D721Med (cell line): Measurements from ENCODE around the gene PLCL1.

Experiments
- DNase-seq: peaks from one replicate; pipeline ENCODE4 v3.0.0; 2011; ENCODE audit warnings: low spot score; ENCODE audit not compliant: insufficient read length
- FAIRE-seq: peaks from 2 replicates; lab custom pipeline; 2011; peaks lifted over from hg19 to GRCh38; lab: Jason Lieb, UNC
- TF ChIP-seq, protein P1 (sequence below): IDR thresholded peaks from 2 replicates; pipeline ENCODE4 v1.5.1; 2012; ENCODE audit warnings: mild to moderate bottlenecking, control low read depth; ENCODE audit not compliant: insufficient read depth; ENCODE audit errors: missing control alignments

PLCL1 gene

DNA sequence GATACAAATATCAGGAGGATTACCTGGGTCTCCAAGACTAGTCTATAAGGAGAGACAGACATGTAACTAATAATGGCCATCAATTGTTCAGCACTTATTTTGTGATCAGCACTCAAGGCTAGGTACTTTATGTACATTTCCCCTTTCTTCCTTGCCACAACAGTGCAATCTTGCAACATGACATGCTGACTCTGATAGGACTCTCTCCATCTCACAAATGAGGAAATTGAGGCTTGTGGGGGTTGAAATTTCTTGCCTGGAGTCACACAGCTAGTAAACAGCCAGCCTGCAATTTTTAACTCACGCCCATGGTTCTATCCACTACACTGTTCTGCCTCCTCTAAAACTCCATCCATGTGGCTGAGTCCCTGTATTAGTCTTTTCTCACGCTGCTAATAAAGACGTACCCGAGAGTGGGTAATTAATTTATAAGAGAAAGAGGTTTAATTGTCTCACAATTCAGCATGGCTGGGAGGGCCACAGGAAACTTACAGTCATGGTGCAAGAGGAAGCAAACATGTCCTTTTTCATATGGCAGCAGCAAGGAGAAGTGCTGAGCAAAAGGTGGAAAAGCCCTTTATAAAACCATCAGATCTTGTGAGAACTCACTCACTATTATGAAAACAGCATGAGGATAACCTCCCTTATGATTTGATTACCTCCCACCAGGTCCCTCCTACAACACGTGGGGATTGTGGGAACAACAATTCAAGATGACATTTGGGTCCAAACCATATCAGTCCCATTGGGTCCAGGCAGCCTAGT is 302.4 kb downstream of the PLCL1 start:
- no peak for FAIRE-seq
- TF ChIP-seq, protein P1, sequence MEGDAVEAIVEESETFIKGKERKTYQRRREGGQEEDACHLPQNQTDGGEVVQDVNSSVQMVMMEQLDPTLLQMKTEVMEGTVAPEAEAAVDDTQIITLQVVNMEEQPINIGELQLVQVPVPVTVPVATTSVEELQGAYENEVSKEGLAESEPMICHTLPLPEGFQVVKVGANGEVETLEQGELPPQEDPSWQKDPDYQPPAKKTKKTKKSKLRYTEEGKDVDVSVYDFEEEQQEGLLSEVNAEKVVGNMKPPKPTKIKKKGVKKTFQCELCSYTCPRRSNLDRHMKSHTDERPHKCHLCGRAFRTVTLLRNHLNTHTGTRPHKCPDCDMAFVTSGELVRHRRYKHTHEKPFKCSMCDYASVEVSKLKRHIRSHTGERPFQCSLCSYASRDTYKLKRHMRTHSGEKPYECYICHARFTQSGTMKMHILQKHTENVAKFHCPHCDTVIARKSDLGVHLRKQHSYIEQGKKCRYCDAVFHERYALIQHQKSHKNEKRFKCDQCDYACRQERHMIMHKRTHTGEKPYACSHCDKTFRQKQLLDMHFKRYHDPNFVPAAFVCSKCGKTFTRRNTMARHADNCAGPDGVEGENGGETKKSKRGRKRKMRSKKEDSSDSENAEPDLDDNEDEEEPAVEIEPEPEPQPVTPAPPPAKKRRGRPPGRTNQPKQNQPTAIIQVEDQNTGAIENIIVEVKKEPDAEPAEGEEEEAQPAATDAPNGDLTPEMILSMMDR, result no peak
- DNase-seq, result no peak

DNA sequence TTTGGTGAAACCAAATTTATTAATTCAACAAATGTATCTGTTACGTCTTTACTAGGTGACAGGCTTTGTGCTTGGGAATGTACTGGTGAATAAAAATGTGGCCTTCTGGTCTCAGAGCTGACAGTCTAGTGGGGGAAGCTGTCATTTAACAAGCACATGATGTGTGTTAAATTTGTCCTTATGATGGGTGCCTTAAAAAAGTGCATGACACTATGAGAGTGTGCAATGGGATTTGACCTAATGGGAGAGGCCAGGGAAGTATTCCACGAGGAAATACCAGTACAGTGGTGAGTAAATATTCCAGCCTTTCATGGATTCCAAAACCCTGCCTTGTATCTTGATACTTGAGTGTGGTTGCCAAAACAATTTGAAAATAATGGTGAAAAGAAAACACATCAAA is 308.9 kb downstream of the PLCL1 start:
- TF ChIP-seq, protein P1, result no peak
- DNase-seq, result no peak
- no peak for FAIRE-seq

DNA sequence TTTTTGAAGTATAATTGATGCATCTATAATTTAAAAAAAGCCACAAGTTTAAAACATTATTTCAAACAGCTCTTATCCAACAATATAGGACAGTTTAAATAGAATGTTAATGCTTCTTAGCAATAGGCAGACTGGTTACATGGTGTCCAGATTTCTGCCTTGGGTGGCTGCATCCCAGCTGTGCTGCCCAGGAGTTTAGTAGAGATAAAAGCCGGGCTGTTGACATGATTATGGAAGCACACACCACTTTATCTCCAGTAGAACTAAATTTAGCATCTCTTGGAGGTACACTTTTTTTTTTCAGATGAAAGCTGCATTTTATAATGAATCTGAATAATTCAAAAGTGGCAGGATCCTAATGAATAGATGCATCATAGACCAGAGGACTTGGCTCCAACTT is 309.7 kb downstream of the PLCL1 start:
- FAIRE-seq, result no peak
- no peak for DNase-seq
- TF ChIP-seq, protein P1, result no peak

DNA sequence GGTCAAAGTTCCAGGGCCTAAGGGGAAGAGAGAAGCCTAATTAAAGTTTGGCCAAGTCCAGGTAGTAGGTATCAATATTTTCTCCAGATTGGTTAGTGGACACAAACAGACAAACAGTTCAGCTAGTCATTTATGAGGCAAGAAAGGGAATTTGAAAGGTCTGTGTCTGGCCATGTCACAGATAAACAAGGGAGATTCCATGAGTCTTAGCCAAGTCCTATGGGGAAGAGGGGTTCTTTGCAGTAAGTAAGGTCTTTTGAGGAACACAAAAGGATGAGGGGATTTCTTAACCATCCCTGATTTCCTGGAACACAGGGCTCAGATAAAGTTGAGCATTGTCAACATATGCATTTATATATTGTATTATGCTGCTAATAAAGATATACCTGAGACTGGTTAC is 310.8 kb downstream of the PLCL1 start:
- DNase-seq (no peak), FAIRE-seq (no peak)
- TF ChIP-seq, protein P1, result no peak

DNA sequence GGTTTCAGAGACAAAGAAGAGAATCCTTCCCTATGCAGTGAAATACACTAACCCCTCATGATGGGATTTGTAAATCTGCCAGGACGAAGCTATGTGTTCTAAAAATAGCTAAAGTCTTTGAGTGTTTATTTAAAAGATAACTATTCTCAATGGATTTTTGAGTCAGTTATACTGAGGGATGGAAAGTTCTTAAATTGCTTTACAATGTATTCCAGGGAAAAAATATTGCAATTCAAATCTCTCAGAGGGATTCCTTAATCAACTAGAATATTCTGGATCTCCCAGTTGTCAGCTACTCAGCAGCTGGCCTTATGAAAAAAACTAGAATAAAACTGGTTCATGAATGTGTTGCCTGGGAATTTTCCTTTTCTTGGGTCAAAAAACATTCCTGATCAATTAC is 312.4 kb downstream of the PLCL1 start:
- no peak for DNase-seq
- TF ChIP-seq, protein P1, result no peak
- no peak for FAIRE-seq

DNA sequence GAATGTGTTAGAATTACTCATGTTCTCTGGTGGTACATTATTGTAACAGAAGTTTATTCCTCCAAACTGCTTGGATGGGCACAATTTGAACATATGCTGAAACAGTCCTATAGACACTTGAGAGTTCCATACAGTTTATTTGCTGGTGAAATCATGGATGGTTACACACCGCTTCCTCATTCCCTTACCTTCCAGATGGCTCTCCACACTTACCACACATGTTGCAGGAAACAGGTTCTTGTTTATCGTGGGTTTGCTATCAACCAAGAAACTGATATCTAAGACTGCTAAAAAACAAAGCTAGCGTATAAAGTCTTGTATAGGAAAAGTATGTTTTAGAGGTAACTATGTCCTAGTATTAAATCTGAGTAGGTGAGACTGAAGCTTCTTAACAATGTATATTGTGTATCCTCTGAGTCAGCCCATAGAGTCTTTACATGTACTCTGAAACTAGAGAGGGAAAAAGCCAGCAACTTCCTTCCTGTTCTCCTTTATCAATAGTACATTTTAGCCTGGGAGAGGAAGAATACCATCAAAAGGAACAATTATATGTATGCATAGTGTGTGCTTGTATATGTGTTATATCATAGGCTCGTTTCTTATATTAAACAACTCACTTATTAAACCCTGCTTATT is 313.1 kb downstream of the PLCL1 start:
- TF ChIP-seq, protein P1, result no peak
- FAIRE-seq (no peak), DNase-seq (no peak)

DNA sequence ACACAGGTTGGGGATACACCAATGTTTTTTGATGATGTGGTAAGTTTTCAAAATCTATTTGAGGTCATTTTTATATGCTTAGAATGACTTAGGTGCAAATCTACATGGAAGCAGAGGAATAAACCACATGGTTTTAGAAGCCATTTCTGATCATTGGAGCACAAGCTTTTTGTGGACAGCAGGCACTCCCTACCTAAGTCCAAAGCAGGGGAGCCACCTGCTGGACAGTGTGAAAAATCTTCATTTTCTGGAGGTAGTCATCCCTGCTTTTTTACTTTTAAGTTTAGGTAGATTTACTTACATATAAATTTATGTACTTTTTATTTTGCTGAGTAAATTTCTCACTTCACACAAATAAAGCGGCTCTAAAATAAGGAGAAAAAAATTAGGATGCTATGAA is 323.2 kb downstream of the PLCL1 start:
- no peak for DNase-seq
- peak; percentile 11 for FAIRE-seq
- TF ChIP-seq, protein P1, result peak; percentile 81
